ENCODE measurements around the gene MAD1L1.

The MAD1L1 gene

DNA sequence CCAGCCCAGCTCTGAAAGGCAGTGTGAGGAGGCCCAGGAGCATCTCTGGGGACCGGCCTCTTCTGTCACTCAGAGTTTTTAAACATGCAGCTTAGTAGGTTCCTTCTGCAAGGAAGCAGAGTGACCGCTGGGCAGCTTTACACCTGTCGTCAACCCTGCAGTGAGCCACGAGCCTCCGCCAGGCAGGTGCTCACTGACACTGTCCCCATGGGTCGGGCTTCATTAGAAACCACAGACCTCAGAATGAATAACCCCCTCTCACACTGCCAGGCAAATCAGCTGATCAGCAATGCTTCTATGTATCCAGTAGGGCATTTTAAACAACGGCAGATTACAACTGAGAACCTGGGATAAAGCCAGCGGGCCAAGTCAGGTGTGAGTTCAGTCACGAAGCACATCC, 106.1 kb downstream of the MAD1L1 start:
- no peak overlapping the region for H3K4me3 ChIP-seq (replicated peaks; ENCODE audit: low read depth, low read length)
- TF ChIP-seq, protein P1, sequence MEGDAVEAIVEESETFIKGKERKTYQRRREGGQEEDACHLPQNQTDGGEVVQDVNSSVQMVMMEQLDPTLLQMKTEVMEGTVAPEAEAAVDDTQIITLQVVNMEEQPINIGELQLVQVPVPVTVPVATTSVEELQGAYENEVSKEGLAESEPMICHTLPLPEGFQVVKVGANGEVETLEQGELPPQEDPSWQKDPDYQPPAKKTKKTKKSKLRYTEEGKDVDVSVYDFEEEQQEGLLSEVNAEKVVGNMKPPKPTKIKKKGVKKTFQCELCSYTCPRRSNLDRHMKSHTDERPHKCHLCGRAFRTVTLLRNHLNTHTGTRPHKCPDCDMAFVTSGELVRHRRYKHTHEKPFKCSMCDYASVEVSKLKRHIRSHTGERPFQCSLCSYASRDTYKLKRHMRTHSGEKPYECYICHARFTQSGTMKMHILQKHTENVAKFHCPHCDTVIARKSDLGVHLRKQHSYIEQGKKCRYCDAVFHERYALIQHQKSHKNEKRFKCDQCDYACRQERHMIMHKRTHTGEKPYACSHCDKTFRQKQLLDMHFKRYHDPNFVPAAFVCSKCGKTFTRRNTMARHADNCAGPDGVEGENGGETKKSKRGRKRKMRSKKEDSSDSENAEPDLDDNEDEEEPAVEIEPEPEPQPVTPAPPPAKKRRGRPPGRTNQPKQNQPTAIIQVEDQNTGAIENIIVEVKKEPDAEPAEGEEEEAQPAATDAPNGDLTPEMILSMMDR (IDR thresholded peaks at IDR 0.05; ENCODE audit: low read length, missing control alignments), result no peak
- no peak for DNase-seq (ENCODE audit: low read depth)

DNA sequence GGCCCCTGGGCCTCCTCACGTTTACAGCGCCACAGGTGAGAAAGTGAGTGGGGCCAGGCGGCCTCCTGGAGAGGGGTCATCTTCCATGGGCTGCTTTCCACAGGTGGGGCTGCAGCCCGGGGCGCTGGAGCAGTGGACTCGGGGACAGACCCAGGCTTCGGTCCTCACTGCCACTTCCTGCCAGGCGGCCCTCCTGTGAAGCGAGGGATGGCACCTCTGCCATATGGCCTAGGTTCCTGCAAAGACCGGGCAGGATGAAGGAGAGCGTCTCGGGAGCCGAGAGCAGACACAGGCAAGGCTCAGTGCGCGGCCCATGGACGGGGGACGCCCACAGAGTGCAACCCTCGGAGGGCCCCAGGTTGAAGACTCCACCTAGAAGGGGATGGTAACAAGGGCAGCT, 106.8 kb downstream of the MAD1L1 start:
- TF ChIP-seq, protein P1 (IDR thresholded peaks at IDR 0.05; ENCODE audit: low read length, missing control alignments), result no peak
- no peak overlapping the region for H3K4me3 ChIP-seq (replicated peaks; ENCODE audit: low read depth, low read length)
- no peak for DNase-seq (ENCODE audit: low read depth)

DNA sequence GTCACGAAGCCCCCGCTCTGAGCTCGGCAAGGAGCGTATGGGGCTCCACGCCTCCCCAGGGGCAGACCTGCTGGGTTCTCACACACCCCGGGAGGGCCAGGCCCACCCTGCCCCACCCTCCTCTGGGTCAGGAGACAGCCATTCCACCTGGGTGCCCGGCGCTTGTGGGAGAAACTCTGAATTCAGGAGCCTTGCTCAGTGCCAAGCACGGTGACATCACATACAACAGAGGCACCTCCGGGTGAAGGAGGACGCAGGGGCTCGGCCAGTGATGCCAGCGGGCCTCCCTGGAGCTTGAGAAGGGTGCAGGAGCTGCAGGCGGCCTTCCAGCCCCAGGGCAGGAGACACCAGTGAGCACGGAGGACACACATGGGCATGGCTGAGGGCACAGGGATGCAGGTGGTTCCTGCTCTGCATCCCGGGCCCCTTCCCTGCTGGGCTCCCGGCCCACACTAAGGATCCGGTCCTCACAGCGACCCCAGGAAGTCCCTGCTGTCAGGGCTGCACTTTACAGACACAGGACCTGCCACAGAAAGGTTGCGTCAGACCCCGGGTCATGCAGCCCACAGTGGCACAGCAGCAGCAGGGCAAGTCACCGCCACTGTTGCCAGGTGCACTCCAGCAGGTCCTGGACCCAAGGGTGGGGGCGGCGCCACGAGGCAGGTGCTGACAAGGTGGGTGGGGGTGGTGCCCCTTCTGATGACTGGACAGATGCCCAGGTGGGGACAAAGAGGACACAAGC, 108.0 kb downstream of the MAD1L1 start:
- TF ChIP-seq, protein P1 (IDR thresholded peaks at IDR 0.05; ENCODE audit: low read length, missing control alignments), result no peak
- no peak overlapping the region for H3K4me3 ChIP-seq (replicated peaks; ENCODE audit: low read depth, low read length)
- DNase-seq (ENCODE audit: low read depth), result no peak

DNA sequence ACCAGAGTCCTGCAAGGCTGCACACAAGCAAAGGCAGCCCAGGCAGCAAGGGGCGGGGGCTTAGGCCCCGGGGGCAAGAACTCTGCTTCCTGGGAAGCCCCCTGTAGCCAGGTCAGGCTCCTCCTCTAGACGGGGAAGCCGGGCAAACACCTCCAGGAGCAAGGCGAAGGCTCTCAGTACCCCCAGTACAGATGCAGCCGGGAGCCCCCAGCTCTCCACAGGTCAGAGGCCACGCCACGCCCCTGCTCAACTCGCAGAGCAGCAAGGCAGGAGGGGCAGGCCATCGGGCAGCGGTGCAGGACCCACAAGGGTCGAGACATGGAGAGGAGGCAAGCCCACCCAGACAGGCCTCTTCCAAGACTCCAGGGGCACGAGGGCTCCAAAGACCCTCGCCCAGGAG, 108.8 kb downstream of the MAD1L1 start:
- no peak overlapping the region for H3K4me3 ChIP-seq (replicated peaks; ENCODE audit: low read depth, low read length)
- TF ChIP-seq, protein P1 (IDR thresholded peaks at IDR 0.05; ENCODE audit: low read length, missing control alignments), result no peak

DNA sequence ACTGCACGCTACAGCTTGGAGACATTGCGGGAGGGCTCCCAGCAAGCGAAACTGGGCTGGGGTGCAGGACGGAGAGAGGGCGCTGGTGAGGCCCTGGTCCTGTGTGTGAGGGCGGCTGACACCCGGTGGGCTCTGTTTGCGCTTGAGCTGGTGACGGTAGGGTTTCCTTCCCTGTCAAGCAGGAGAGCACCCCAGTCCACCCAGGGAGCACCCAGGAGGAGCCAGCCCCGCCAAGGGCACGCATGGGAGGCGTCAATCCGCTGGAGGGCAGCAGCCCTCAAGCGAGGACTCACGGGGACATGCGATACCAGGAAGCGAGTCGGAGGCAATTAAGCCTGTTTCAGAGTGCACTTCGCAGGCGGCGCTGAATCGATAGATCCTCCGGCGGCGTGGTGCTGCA, 109.4 kb downstream of the MAD1L1 start:
- DNase-seq (ENCODE audit: low read depth), result no peak
- H3K4me3 ChIP-seq (replicated peaks; ENCODE audit: low read depth, low read length), result no peak overlapping the region
- TF ChIP-seq, protein P1 (IDR thresholded peaks at IDR 0.05; ENCODE audit: low read length, missing control alignments), result no peak

More for the DNA sequence above, 108.8 kb downstream of the MAD1L1 start:
- DNase-seq (ENCODE audit: low read depth), result no peak

DNA sequence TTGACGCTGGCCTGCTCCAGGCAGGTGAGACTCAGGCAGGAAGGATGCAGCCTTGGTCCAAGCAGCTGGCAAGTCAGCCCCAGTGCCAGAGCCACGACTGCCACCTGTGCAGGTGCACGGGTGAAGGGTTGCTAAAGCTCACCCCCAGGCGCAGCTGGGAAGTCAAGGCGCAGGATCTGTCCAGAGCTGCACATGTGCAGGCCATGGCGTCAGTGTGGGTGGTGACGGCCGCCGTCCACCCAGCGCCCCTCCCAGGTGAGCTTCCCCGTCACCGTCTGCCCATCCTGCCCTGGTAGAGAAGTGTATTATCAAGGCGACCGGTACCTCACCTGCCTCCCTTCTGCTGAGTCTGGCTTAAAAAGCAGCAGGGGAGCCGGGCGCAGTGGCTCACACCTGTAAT, 110.1 kb downstream of the MAD1L1 start:
- DNase-seq (ENCODE audit: low read depth), result no peak
- no peak overlapping the region for H3K4me3 ChIP-seq (replicated peaks; ENCODE audit: low read depth, low read length)
- TF ChIP-seq, protein P1 (IDR thresholded peaks at IDR 0.05; ENCODE audit: low read length, missing control alignments), result no peak
